GM12878 (cell line): Measurements from ENCODE around the gene ELOA. TPM values are rescaled to one million over a fixed set of nuclear protein-coding genes. Genes with fewer than 3 reads are reported as not detected.

Experiments
- polyA plus RNA-seq, 11 experiments: library from polyadenylated mRNA; depleted of rRNA in 4 of 11; unstranded in 6 of 11; stranded (reverse) in 5 of 11; fragments of >200 nt; fragmentation: Nextera tagmentation in 4 of 11; fragmentation: Illumina TruSeq in 1 of 11; extraction: Ambion mirVana in 4 of 11; extraction: Trizol in 1 of 11; gene quantifications; 1 replicate in 1 of 11; 2 replicates in 10 of 11; pipeline versions ENCODE4 v1.2.1 to v1.2.3, GENCODE V29; 2011 to 2016; ENCODE audit warnings: inconsistent platforms in 2 of 11, missing spikeins in 2 of 11, low read depth in 1 of 11
- total RNA-seq, 4 experiments: library from RNA; depleted of rRNA in 3 of 4; stranded (reverse); fragments of >200 nt in 3 of 4; fragmentation: Illumina TruSeq in 1 of 4; extraction: Trizol in 1 of 4; gene quantifications; 2 replicates each; pipeline versions ENCODE4 v1.2.1 to v1.2.3, GENCODE V29; 2013 to 2021

The ELOA gene
- total and polyA plus RNA-seq, 10 of the 15 experiments (the other 5 are each of a cell fraction or from before 2014, with no cell fraction given), result 20.1 to 63.6 (median 39.8) TPM

Other genes starting within 250 kb of the ELOA start
Only the 7 nearest of the 11 such genes appear.
- 2,159 and 2,394 TPM in 2 replicates for gene RPL11, start 51.7 kb upstream of the ELOA start, total RNA-seq (2014; rRNA removed)
- gene RPL11, start 51.7 kb upstream of the ELOA start, total RNA-seq (2014; rRNA removed; fragmentation: Illumina TruSeq; extraction: Trizol), result 3,824 and 3,837 TPM in 2 replicates
- 1,753 and 1,779 TPM in 2 replicates for gene RPL11, start 51.7 kb upstream of the ELOA start, total RNA-seq (2021)
- gene RPL11, start 51.7 kb upstream of the ELOA start, polyA plus RNA-seq (2011; rRNA removed), result 2,789 and 3,603 TPM in 2 replicates
- gene RPL11, start 51.7 kb upstream of the ELOA start, polyA plus RNA-seq (2014; fragmentation: Illumina TruSeq; extraction: Trizol), result 4,611 and 5,379 TPM in 2 replicates
- 1,000 to 10,000 TPM; 2,510 to 2,532 TPM for gene RPL11, start 51.7 kb upstream of the ELOA start, polyA plus RNA-seq (2014; fragmentation: Nextera tagmentation; extraction: Ambion mirVana)
- 3,466 and 3,676 TPM in 2 replicates for gene RPL11, start 51.7 kb upstream of the ELOA start, polyA plus RNA-seq (2014; rRNA removed)
- gene RPL11, start 51.7 kb upstream of the ELOA start, polyA plus RNA-seq (2016; fragmentation: Nextera tagmentation; extraction: Ambion mirVana), result 1,000 to 10,000 TPM in 1 of 2 experiments, 100 to 1,000 TPM in 1; 968 to 1,082 TPM
- gene PITHD1, start 34.9 kb downstream of the ELOA start, total RNA-seq (2014; rRNA removed), result 75.6 and 81.1 TPM in 2 replicates
- gene PITHD1, start 34.9 kb downstream of the ELOA start, total RNA-seq (2014; rRNA removed; fragmentation: Illumina TruSeq; extraction: Trizol), result 64.2 and 68.6 TPM in 2 replicates
- gene PITHD1, start 34.9 kb downstream of the ELOA start, total RNA-seq (2021), result 61.7 and 65.5 TPM in 2 replicates
- 80.5 and 82.2 TPM in 2 replicates for gene PITHD1, start 34.9 kb downstream of the ELOA start, polyA plus RNA-seq (2011; rRNA removed)
- gene PITHD1, start 34.9 kb downstream of the ELOA start, polyA plus RNA-seq (2014; fragmentation: Illumina TruSeq; extraction: Trizol), result 64.4 and 69.9 TPM in 2 replicates
- gene PITHD1, start 34.9 kb downstream of the ELOA start, polyA plus RNA-seq (2014; fragmentation: Nextera tagmentation; extraction: Ambion mirVana), result 10 to 100 TPM; 23.7 to 43.3 TPM
- 69.6 and 72.6 TPM in 2 replicates for gene PITHD1, start 34.9 kb downstream of the ELOA start, polyA plus RNA-seq (2014; rRNA removed)
- 10 to 100 TPM; 64.8 to 73.2 TPM for gene PITHD1, start 34.9 kb downstream of the ELOA start, polyA plus RNA-seq (2016; fragmentation: Nextera tagmentation; extraction: Ambion mirVana)
- gene LYPLA2, start 47.7 kb downstream of the ELOA start, total RNA-seq (2014; rRNA removed), result 94.0 and 107 TPM in 2 replicates
- gene LYPLA2, start 47.7 kb downstream of the ELOA start, total RNA-seq (2014; rRNA removed; fragmentation: Illumina TruSeq; extraction: Trizol), result 28.8 and 30.1 TPM in 2 replicates
- gene LYPLA2, start 47.7 kb downstream of the ELOA start, total RNA-seq (2021), result 77.0 and 79.6 TPM in 2 replicates
- 21.9 and 41.5 TPM in 2 replicates for gene LYPLA2, start 47.7 kb downstream of the ELOA start, polyA plus RNA-seq (2011; rRNA removed)
- 15.5 and 47.7 TPM in 2 replicates for gene LYPLA2, start 47.7 kb downstream of the ELOA start, polyA plus RNA-seq (2014; fragmentation: Illumina TruSeq; extraction: Trizol)
- gene LYPLA2, start 47.7 kb downstream of the ELOA start, polyA plus RNA-seq (2014; fragmentation: Nextera tagmentation; extraction: Ambion mirVana), result 1 to 10 TPM; 2.7 to 5.9 TPM
- gene LYPLA2, start 47.7 kb downstream of the ELOA start, polyA plus RNA-seq (2014; rRNA removed), result 110 and 131 TPM in 2 replicates
- gene LYPLA2, start 47.7 kb downstream of the ELOA start, polyA plus RNA-seq (2016; fragmentation: Nextera tagmentation; extraction: Ambion mirVana), result 100 to 1,000 TPM; 116 to 129 TPM
- gene GALE, start 57.3 kb downstream of the ELOA start, total RNA-seq (2014; rRNA removed), result 46.8 and 51.6 TPM in 2 replicates
- gene GALE, start 57.3 kb downstream of the ELOA start, total RNA-seq (2014; rRNA removed; fragmentation: Illumina TruSeq; extraction: Trizol), result 24.2 and 27.6 TPM in 2 replicates
- gene GALE, start 57.3 kb downstream of the ELOA start, total RNA-seq (2021), result 41.7 and 47.5 TPM in 2 replicates
- gene GALE, start 57.3 kb downstream of the ELOA start, polyA plus RNA-seq (2011; rRNA removed), result 14.5 and 23.8 TPM in 2 replicates
- 23.6 and 34.0 TPM in 2 replicates for gene GALE, start 57.3 kb downstream of the ELOA start, polyA plus RNA-seq (2014; fragmentation: Illumina TruSeq; extraction: Trizol)
- 1 to 10 TPM; 4.2 to 10.0 TPM for gene GALE, start 57.3 kb downstream of the ELOA start, polyA plus RNA-seq (2014; fragmentation: Nextera tagmentation; extraction: Ambion mirVana)
- 50.2 and 50.8 TPM in 2 replicates for gene GALE, start 57.3 kb downstream of the ELOA start, polyA plus RNA-seq (2014; rRNA removed)
- 10 to 100 TPM; 72.2 to 93.7 TPM for gene GALE, start 57.3 kb downstream of the ELOA start, polyA plus RNA-seq (2016; fragmentation: Nextera tagmentation; extraction: Ambion mirVana)
- 34.2 and 35.9 TPM in 2 replicates for gene HMGCL, start 82.0 kb downstream of the ELOA start, total RNA-seq (2014; rRNA removed)
- 29.4 and 34.0 TPM in 2 replicates for gene HMGCL, start 82.0 kb downstream of the ELOA start, total RNA-seq (2014; rRNA removed; fragmentation: Illumina TruSeq; extraction: Trizol)
- gene HMGCL, start 82.0 kb downstream of the ELOA start, total RNA-seq (2021), result 29.4 and 33.1 TPM in 2 replicates
- gene HMGCL, start 82.0 kb downstream of the ELOA start, polyA plus RNA-seq (2011; rRNA removed), result 30.6 and 35.5 TPM in 2 replicates
- gene HMGCL, start 82.0 kb downstream of the ELOA start, polyA plus RNA-seq (2014; fragmentation: Illumina TruSeq; extraction: Trizol), result 28.0 and 34.2 TPM in 2 replicates
- 100 to 1,000 TPM in 1 of 2 experiments, 10 to 100 TPM in 1; 75.9 to 127 TPM for gene HMGCL, start 82.0 kb downstream of the ELOA start, polyA plus RNA-seq (2014; fragmentation: Nextera tagmentation; extraction: Ambion mirVana)
- gene HMGCL, start 82.0 kb downstream of the ELOA start, polyA plus RNA-seq (2014; rRNA removed), result 32.1 and 37.3 TPM in 2 replicates
- 10 to 100 TPM; 40.1 to 40.5 TPM for gene HMGCL, start 82.0 kb downstream of the ELOA start, polyA plus RNA-seq (2016; fragmentation: Nextera tagmentation; extraction: Ambion mirVana)
- gene FUCA1, start 124.8 kb downstream of the ELOA start, total RNA-seq (2014; rRNA removed), result 53.7 and 59.5 TPM in 2 replicates
- gene FUCA1, start 124.8 kb downstream of the ELOA start, total RNA-seq (2014; rRNA removed; fragmentation: Illumina TruSeq; extraction: Trizol), result 51.4 and 54.4 TPM in 2 replicates
- gene FUCA1, start 124.8 kb downstream of the ELOA start, total RNA-seq (2021), result 41.3 and 42.4 TPM in 2 replicates
- gene FUCA1, start 124.8 kb downstream of the ELOA start, polyA plus RNA-seq (2011; rRNA removed), result 51.6 and 65.1 TPM in 2 replicates
- gene FUCA1, start 124.8 kb downstream of the ELOA start, polyA plus RNA-seq (2014; fragmentation: Illumina TruSeq; extraction: Trizol), result 55.9 and 61.5 TPM in 2 replicates
- 10 to 100 TPM; 33.3 to 41.8 TPM for gene FUCA1, start 124.8 kb downstream of the ELOA start, polyA plus RNA-seq (2014; fragmentation: Nextera tagmentation; extraction: Ambion mirVana)
- 39.6 and 49.9 TPM in 2 replicates for gene FUCA1, start 124.8 kb downstream of the ELOA start, polyA plus RNA-seq (2014; rRNA removed)
- gene FUCA1, start 124.8 kb downstream of the ELOA start, polyA plus RNA-seq (2016; fragmentation: Nextera tagmentation; extraction: Ambion mirVana), result 100 to 1,000 TPM; 112 to 117 TPM
- gene CNR2, start 169.9 kb downstream of the ELOA start, total RNA-seq (2014; rRNA removed), result 19.2 and 19.8 TPM in 2 replicates
- 18.9 and 19.5 TPM in 2 replicates for gene CNR2, start 169.9 kb downstream of the ELOA start, total RNA-seq (2014; rRNA removed; fragmentation: Illumina TruSeq; extraction: Trizol)
- 13.6 and 15.1 TPM in 2 replicates for gene CNR2, start 169.9 kb downstream of the ELOA start, total RNA-seq (2021)
- 0.40 and 0.46 TPM in 2 replicates for gene CNR2, start 169.9 kb downstream of the ELOA start, polyA plus RNA-seq (2011; rRNA removed)
- 12.8 and 13.5 TPM in 2 replicates for gene CNR2, start 169.9 kb downstream of the ELOA start, polyA plus RNA-seq (2014; fragmentation: Illumina TruSeq; extraction: Trizol)
- 10 to 100 TPM in 1 of 2 experiments, 1 to 10 TPM in 1; 9.8 to 12.3 TPM for gene CNR2, start 169.9 kb downstream of the ELOA start, polyA plus RNA-seq (2014; fragmentation: Nextera tagmentation; extraction: Ambion mirVana)
- 10.3 and 11.2 TPM in 2 replicates for gene CNR2, start 169.9 kb downstream of the ELOA start, polyA plus RNA-seq (2014; rRNA removed)
- gene CNR2, start 169.9 kb downstream of the ELOA start, polyA plus RNA-seq (2016; fragmentation: Nextera tagmentation; extraction: Ambion mirVana), result 10 to 100 TPM; 11.9 to 12.2 TPM